ENCODE results near the gene TSKU. TPM values are rescaled to one million over a fixed set of nuclear protein-coding genes. Genes with fewer than 3 reads are reported as not detected.

Gene TSKU
- total and polyA plus RNA-seq, 2 experiments from 2014 or later: 11.7 to 31.1 TPM

DNA sequence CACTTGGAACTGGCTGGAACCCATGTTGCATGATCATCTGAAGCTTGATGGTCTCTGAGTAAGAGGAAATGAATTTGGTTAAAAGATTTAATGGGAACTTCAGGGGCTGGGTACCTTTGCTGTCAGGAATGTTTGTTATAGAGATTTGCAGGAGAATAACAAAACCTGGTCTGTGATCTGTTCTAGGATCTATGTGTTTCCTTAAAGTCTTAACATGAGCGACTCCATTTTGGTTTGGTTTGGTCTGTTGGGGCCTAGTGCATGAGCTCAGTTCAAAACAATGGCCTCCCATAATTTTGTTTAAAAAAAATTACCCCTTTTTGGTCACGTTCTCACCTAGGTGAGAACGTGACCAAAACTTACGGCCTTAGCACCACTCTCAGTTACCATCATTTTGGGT lies 28.1 kb downstream of the TSKU start:
- no peak overlapping the region for H3K4me3 Mint-ChIP-seq

More for the DNA sequence above, 28.1 kb downstream of the TSKU start:
- Histone ChIP-seq H3K4me2 (no peak overlapping the region), H3K27ac (ENCODE audit: low read depth) (no peak overlapping the region), H3K27me3 (ENCODE audit: insufficient read depth) (no peaks in the 10 kb centered on the region), H3F3A (replicated peaks; ENCODE audit: low read depth) (no peaks in the 10 kb centered on the region), H2AFZ (no peak overlapping the region), H4K20me1 (replicated peaks; ENCODE audit: insufficient read depth) (no peaks in the 10 kb centered on the region), H3K4me3 (no peak overlapping the region), H3K9me2 (ENCODE audit: insufficient read depth) (peaks cover 9% of the 10 kb centered on the region; the same call in 1 of the 2 replicates), H3K79me2 (replicated peaks; ENCODE audit: insufficient read depth) (no peaks in the 10 kb centered on the region), H3K36me3 (ENCODE audit: insufficient read depth) (peaks cover 6% of the 10 kb centered on the region), H3K4me1 (ENCODE audit: insufficient read depth) (no peaks in the 10 kb centered on the region)
- DNase-seq (ENCODE audit: low spot score) (no peak), ATAC-seq (no peak)
- TF ChIP-seq NANOG (IDR thresholded peaks at IDR 0.05; ENCODE audit: borderline replicate concordance) (no peak), CREB1 (CRISPR knock-in tag; IDR thresholded peaks at IDR 0.05; ENCODE audit: low read depth) (no peak), STAT1 (IDR thresholded peaks at IDR 0.05; ENCODE audit: unreplicated experiment) (no peak), EZH2 (IDR thresholded peaks at IDR 0.05; ENCODE audit: low read depth, unreplicated experiment) (no peak), ZNF114 (CRISPR knock-in tag; IDR thresholded peaks at IDR 0.05) (no peak), POLR2AphosphoS5 (IDR thresholded peaks at IDR 0.05; ENCODE audit: low read depth) (no peak), EZH2phosphoT487 (IDR thresholded peaks at IDR 0.05; ENCODE audit: unreplicated experiment) (no peak), ZNF331 (CRISPR knock-in tag; IDR thresholded peaks at IDR 0.05; ENCODE audit: low read depth) (no peak)
- TF ChIP-seq, protein P1, sequence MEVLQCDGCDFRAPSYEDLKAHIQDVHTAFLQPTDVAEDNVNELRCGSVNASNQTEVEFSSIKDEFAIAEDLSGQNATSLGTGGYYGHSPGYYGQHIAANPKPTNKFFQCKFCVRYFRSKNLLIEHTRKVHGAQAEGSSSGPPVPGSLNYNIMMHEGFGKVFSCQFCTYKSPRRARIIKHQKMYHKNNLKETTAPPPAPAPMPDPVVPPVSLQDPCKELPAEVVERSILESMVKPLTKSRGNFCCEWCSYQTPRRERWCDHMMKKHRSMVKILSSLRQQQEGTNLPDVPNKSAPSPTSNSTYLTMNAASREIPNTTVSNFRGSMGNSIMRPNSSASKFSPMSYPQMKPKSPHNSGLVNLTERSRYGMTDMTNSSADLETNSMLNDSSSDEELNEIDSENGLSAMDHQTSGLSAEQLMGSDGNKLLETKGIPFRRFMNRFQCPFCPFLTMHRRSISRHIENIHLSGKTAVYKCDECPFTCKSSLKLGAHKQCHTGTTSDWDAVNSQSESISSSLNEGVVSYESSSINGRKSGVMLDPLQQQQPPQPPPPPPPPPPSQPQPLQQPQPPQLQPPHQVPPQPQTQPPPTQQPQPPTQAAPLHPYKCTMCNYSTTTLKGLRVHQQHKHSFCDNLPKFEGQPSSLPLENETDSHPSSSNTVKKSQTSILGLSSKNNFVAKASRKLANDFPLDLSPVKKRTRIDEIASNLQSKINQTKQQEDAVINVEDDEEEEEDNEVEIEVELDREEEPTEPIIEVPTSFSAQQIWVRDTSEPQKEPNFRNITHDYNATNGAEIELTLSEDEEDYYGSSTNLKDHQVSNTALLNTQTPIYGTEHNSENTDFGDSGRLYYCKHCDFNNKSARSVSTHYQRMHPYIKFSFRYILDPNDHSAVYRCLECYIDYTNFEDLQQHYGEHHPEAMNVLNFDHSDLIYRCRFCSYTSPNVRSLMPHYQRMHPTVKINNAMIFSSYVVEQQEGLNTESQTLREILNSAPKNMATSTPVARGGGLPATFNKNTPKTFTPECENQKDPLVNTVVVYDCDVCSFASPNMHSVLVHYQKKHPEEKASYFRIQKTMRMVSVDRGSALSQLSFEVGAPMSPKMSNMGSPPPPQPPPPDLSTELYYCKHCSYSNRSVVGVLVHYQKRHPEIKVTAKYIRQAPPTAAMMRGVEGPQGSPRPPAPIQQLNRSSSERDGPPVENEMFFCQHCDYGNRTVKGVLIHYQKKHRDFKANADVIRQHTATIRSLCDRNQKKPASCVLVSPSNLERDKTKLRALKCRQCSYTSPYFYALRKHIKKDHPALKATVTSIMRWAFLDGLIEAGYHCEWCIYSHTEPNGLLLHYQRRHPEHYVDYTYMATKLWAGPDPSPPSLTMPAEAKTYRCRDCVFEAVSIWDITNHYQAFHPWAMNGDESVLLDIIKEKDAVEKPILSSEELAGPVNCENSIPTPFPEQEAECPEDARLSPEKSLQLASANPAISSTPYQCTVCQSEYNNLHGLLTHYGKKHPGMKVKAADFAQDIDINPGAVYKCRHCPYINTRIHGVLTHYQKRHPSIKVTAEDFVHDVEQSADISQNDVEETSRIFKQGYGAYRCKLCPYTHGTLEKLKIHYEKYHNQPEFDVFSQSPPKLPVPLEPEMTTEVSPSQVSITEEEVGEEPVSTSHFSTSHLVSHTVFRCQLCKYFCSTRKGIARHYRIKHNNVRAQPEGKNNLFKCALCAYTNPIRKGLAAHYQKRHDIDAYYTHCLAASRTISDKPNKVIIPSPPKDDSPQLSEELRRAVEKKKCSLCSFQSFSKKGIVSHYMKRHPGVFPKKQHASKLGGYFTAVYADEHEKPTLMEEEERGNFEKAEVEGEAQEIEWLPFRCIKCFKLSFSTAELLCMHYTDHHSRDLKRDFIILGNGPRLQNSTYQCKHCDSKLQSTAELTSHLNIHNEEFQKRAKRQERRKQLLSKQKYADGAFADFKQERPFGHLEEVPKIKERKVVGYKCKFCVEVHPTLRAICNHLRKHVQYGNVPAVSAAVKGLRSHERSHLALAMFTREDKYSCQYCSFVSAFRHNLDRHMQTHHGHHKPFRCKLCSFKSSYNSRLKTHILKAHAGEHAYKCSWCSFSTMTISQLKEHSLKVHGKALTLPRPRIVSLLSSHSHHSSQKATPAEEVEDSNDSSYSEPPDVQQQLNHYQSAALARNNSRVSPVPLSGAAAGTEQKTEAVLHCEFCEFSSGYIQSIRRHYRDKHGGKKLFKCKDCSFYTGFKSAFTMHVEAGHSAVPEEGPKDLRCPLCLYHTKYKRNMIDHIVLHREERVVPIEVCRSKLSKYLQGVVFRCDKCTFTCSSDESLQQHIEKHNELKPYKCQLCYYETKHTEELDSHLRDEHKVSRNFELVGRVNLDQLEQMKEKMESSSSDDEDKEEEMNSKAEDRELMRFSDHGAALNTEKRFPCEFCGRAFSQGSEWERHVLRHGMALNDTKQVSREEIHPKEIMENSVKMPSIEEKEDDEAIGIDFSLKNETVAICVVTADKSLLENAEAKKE (CRISPR knock-in tag; IDR thresholded peaks at IDR 0.05): no peak
- TF ChIP-seq, protein P2, sequence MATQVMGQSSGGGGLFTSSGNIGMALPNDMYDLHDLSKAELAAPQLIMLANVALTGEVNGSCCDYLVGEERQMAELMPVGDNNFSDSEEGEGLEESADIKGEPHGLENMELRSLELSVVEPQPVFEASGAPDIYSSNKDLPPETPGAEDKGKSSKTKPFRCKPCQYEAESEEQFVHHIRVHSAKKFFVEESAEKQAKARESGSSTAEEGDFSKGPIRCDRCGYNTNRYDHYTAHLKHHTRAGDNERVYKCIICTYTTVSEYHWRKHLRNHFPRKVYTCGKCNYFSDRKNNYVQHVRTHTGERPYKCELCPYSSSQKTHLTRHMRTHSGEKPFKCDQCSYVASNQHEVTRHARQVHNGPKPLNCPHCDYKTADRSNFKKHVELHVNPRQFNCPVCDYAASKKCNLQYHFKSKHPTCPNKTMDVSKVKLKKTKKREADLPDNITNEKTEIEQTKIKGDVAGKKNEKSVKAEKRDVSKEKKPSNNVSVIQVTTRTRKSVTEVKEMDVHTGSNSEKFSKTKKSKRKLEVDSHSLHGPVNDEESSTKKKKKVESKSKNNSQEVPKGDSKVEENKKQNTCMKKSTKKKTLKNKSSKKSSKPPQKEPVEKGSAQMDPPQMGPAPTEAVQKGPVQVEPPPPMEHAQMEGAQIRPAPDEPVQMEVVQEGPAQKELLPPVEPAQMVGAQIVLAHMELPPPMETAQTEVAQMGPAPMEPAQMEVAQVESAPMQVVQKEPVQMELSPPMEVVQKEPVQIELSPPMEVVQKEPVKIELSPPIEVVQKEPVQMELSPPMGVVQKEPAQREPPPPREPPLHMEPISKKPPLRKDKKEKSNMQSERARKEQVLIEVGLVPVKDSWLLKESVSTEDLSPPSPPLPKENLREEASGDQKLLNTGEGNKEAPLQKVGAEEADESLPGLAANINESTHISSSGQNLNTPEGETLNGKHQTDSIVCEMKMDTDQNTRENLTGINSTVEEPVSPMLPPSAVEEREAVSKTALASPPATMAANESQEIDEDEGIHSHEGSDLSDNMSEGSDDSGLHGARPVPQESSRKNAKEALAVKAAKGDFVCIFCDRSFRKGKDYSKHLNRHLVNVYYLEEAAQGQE (IDR thresholded peaks at IDR 0.05; ENCODE audit: unreplicated experiment): no peak
- TF ChIP-seq, protein P3, sequence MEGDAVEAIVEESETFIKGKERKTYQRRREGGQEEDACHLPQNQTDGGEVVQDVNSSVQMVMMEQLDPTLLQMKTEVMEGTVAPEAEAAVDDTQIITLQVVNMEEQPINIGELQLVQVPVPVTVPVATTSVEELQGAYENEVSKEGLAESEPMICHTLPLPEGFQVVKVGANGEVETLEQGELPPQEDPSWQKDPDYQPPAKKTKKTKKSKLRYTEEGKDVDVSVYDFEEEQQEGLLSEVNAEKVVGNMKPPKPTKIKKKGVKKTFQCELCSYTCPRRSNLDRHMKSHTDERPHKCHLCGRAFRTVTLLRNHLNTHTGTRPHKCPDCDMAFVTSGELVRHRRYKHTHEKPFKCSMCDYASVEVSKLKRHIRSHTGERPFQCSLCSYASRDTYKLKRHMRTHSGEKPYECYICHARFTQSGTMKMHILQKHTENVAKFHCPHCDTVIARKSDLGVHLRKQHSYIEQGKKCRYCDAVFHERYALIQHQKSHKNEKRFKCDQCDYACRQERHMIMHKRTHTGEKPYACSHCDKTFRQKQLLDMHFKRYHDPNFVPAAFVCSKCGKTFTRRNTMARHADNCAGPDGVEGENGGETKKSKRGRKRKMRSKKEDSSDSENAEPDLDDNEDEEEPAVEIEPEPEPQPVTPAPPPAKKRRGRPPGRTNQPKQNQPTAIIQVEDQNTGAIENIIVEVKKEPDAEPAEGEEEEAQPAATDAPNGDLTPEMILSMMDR (conservative IDR thresholded peaks at IDR 0.05; ENCODE audit: low read depth in 2 of 2): no peak
- Mint-ChIP-seq H3K36me3 (ENCODE audit: low read depth) (peaks cover 26% of the 10 kb centered on the region; the same call in 2 of the 3 replicates), H3K27ac (no peak overlapping the region), H3K4me1 (peaks cover 12% of the 10 kb centered on the region; the same call in 2 of the 3 replicates), H3K27me3 (ENCODE audit: insufficient read depth, low read depth, poor library complexity) (peaks cover 11% of the 10 kb centered on the region), H3K9me3 (peaks cover 35% of the 10 kb centered on the region)

Data from GM23338 (cell line).